ENCODE data around the gene SOX15.
"Not testable (repeated sequence)": the region's sequence is repeated elsewhere in the genome, so short reads cannot be mapped to it uniquely, and the experiment has no call there.

Gene SOX15

GRCh38 chr17:7589891-7590691, at the start of gene SOX15:
SOX15 (minus strand) TSS chr17:7590094; CDS start chr17:7589676, 418 bp downstream.
- no peak for DNase-seq (ENCODE audit: low read depth)

GRCh38 chr17:7636163-7636562, 46.3 kb upstream of the SOX15 start:
- DNase-seq (ENCODE audit: low read depth), result no peak

GRCh38 chr17:7634384-7634783, 44.5 kb upstream of the SOX15 start:
- DNase-seq (ENCODE audit: low read depth), result no peak

GRCh38 chr17:7633093-7633492, 43.2 kb upstream of the SOX15 start:
- DNase-seq (ENCODE audit: low read depth), result no peak

DNA sequence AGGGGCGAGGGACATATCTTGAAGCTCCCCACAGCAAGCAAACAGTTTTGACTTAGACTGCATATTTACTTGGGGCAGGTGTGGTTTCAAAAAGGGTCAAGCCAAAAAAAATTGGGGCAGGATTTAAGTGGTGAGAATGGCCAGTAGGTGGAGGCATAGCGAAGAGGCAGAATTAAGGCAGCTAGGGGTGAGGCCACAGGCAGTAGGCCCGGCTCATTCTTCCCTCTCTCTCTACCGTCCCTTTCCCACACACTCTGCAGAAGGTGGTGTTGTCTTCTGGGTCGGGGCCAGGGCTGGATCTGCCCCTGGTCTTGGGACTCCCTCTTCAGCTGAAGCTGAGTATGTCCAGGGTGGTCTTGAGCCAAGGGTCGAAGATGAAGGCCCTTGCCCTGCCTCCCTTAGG, 42.6 kb upstream of the SOX15 start:
- no peak for DNase-seq (ENCODE audit: low read depth)

GRCh38 chr17:7631398-7632380, 41.8 kb upstream of the SOX15 start:
- DNase-seq (ENCODE audit: low read depth), result no peak

DNA sequence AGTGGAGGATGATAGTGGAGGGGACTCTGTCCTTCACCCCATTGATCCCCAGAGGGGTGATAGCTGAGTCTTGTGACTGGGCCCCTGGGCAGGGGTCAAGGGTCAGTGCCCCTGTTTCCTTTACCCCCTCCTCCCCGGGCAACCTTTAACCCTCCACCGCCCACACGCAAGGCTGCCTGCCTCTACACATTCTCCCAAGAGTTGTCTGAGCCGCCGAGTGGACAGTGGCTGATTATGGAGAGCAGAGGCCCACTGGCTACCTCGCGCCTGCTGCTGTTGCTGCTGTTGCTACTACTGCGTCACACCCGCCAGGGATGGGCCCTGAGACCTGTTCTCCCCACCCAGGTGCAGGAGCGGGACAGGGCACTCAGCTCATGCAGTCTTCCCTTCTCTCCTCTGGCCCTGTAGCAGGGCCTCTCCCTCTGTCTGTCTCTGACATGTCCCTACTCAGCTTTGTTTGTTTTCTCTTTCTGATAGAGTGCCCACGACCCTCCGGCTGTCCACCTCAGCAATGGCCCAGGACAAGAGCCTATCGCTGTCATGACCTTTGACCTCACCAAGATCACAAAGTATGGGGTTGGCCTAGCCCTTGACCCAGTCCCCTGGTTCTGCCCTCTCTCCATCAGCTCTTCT, 40.2 kb upstream of the SOX15 start, which contains the start of gene SHBG:
SHBG (plus strand) TSS at position 197 of the 633 bp plus-strand sequence; CDS start at position 235, 38 bp downstream.
- no peak for DNase-seq (ENCODE audit: low read depth)

DNA sequence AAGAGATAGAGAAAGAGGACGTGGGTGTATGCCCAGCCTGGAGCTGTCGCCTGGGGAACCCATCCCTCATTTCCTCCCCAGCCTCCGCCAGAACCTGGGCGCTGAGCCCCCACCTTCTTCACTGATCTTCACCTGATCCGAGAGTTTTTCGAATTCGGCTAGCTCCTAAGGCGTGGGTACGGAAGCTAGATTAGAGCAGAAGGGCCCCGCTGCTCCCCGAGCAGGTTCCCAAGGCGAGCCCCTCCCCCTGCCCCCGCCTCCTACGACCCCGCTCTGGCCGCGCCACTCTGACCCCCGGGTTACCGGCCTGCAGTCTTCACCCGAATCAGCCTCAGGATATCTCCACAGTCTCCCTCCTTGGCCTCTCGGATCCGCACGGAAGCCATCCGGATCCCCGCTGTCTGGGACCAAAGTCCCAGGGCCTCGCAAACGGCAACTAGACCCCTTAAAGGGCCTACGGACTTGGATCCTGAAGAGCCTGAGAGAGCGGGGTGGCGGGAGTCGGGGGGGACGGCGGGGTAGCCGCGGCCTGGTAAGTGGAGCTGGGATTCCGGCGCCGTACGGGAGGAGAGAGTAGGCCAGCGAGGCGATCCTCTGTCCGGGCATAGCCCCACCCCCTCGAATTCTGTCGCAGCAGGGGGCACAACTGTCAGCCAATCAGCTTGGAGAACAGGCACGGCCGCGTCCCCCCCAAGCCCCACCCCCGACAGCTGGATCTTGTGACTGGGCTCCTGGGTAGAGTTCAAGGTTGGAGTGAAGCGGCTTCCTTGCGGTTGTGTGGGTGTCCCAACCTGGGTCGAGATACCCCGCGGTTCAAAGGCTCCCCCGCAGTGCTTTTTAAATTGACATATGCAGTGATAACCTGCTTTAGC, 37.6 kb upstream of the SOX15 start, which contains the start of gene SAT2:
SAT2 (minus strand) TSS at position 572 of the 872 bp plus-strand sequence; CDS start at position 386, 186 bp downstream.
- DNase-seq (ENCODE audit: low read depth), result peak; percentile 76

- no peak for DNase-seq (ENCODE audit: low read depth)
These were observed 37.0 kb upstream of the SOX15 start for GRCh38 chr17:7626956-7627249.

- DNase-seq (ENCODE audit: low read depth), result no peak
These were observed 36.4 kb upstream of the SOX15 start for GRCh38 chr17:7626307-7626706.

- not testable (repeated sequence) for DNase-seq (ENCODE audit: low read depth)
These were observed 35.9 kb upstream of the SOX15 start for GRCh38 chr17:7625749-7626148.

DNA sequence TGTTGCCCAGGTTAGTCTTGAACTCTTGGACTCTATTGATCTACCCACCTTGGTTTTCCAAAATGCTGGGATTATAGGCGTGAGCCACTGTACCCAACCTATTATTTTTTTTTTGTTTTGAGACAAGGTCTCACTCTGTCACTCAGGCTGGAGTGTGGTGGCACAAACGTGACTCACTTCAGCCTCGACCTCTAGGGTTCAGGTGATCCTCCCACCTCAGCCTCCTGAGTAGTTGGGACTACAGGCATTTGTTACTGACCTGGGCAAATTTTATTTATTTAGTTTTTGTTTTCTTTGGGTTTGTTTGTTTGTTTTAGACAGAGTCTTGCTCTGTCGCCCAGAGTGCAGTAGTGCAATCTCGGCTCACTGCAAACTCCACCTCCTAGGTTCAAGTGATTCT, 33.8 kb upstream of the SOX15 start:
- no peak for DNase-seq (ENCODE audit: low read depth)

DNA sequence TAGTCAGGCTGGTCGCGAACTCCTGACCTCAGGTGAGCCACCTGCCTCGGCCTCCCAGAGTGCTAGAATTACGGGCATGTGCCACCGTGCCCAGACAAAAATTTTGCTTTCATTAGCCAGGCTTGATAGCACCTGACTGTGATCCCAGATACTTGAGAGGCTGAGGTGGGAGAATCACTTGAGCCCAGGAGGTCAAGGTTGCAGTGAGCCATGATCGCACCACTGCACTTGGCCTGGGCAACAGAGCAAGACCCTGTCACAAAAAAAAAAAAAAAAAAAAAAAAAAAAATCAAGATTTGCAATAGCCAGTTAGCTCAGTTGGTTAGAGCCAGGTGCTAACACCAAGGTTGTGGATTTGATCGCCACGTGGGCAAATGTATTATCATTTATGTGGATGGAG, 30.9 kb upstream of the SOX15 start:
- no peak for DNase-seq (ENCODE audit: low read depth)

DNA sequence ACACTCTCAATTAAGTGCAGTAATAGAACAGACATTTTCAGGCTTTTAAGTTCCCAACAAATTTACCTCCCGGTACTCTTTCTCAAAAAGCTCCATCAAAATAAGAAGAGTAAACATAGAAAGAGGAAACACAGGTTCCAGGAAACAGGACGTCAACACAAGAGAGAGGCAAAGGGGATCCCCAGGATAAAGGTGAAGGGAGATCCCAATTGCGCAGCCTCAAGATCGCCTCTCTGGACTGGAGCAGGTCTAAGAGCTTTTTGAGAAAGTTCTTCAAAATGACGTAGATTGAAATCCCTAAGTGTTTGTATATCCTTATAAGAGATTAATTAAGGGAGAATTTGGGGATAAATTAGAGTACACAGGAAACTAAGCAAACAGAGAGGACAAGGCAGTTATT, 28.7 kb upstream of the SOX15 start:
- no peak for DNase-seq (ENCODE audit: low read depth)

DNA sequence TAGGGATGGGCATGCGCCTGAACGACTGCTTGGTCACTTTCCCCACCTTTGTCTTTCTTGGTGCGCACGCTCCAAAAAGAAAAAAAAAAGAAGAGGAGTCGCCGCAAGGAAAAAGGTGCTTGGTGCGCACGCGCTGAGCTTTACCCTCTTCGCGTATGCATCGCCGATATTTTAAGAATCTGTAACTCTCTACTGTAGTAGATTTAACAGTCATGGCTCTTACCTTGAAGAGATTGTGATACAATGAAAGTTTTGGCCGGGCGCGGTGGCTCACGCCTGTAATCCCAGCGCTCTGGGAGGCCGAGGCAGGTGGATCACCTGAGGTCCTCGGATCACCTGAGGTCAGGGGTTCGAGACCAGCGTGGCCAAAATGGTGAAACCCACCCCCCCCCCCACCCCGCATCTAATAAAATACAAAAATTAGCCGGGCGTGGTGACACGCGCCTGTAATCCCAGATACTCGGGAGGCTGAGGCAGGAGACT, 25.4 kb upstream of the SOX15 start:
- DNase-seq (ENCODE audit: low read depth), result no peak

GRCh38 chr17:7614425-7615264, 24.8 kb upstream of the SOX15 start, which contains the start of gene FXR2:
FXR2 (minus strand) TSS chr17:7614897; CDS start chr17:7614532, 365 bp downstream.
- peak; percentile 100 for DNase-seq (ENCODE audit: low read depth)

- no peak for DNase-seq (ENCODE audit: low read depth)
These were observed 24.0 kb upstream of the SOX15 start for GRCh38 chr17:7613769-7614424.

- DNase-seq (ENCODE audit: low read depth), result no peak
These were observed 22.4 kb upstream of the SOX15 start for GRCh38 chr17:7612294-7612640.

GRCh38 chr17:7611635-7612293, 21.9 kb upstream of the SOX15 start:
- no peak for DNase-seq (ENCODE audit: low read depth)
